GM23248 (cell line): ENCODE results near the gene KRT25.

ENCODE experiments used
- EZH2 ChIP-seq: fragments of 200-600 bp; sonication (generic); IDR thresholded peaks from 2 replicates; pipeline ENCODE4 v1.6.1; 2018; ENCODE audit warnings: antibody characterized with exemption, mild to moderate bottlenecking; ENCODE audit not compliant: insufficient read depth, poor library complexity, severe bottlenecking
- EZH2phosphoT487 ChIP-seq: fragments of 200-600 bp; sonication (generic); IDR thresholded peaks from 2 replicates; pipeline ENCODE4 v1.6.1; 2018; ENCODE audit warnings: antibody characterized with exemption, moderate library complexity, mild to moderate bottlenecking, low read depth; ENCODE audit not compliant: insufficient read depth

- TF ChIP-seq EZH2 (no peak), EZH2phosphoT487 (no peak)
These were observed at the start of gene KRT25 for GRCh38 chr17:40755231-40755630.
